Smooth muscle cell (in vitro differentiated cells): ENCODE measurements around the gene HSP90AB1. TPM values are rescaled to one million over a fixed set of nuclear protein-coding genes. Genes with fewer than 3 reads are reported as not detected.

Experiments
- DNase-seq: peaks from one replicate; lab custom pipeline; 2025; ENCODE audit not compliant: unreplicated experiment; lab: John Stamatoyannopoulos, UW
- H2AFZ ChIP-seq: fragments of 200-600 bp; sonication (generic); 2 replicates; pipeline ENCODE4 v1.6.0; 2016; ENCODE audit warnings: antibody characterized with exemption, low read depth, mild to moderate bottlenecking
- H3F3A ChIP-seq: fragments of 200-600 bp; sonication (generic); 2 replicates; pipeline ENCODE4 v1.6.0; 2017; ENCODE audit warnings: antibody characterized with exemption, low read depth
- H3K27ac ChIP-seq: fragments of 200-600 bp; sonication (generic); 2 replicates; pipeline ENCODE4 v1.5.1; 2016; ENCODE audit warnings: low read depth, mild to moderate bottlenecking
- H3K27me3 ChIP-seq: fragments of 200-600 bp; sonication (generic); 2 replicates; pipeline ENCODE4 v1.6.1; 2016; ENCODE audit warnings: low read depth, mild to moderate bottlenecking
- H3K36me3 ChIP-seq: fragments of 200-600 bp; sonication (generic); 2 replicates; pipeline ENCODE4 v1.5.1; 2016; ENCODE audit warnings: low read depth
- H3K4me1 ChIP-seq: fragments of 200-600 bp; sonication (generic); 2 replicates; pipeline ENCODE4 v1.5.1; 2016; ENCODE audit warnings: low read depth
- H3K4me2 ChIP-seq: fragments of 200-600 bp; sonication (generic); 2 replicates; pipeline ENCODE4 v1.6.0; 2016; ENCODE audit warnings: mild to moderate bottlenecking
- H3K4me3 ChIP-seq: fragments of 200-600 bp; sonication (generic); 2 replicates; pipeline ENCODE4 v1.5.1; 2016; ENCODE audit warnings: mild to moderate bottlenecking
- H3K79me2 ChIP-seq: fragments of 200-600 bp; sonication (generic); 2 replicates; pipeline ENCODE4 v1.6.0; 2016; ENCODE audit warnings: low read depth, mild to moderate bottlenecking
- H3K9ac ChIP-seq: fragments of 200-600 bp; sonication (generic); 2 replicates; pipeline ENCODE4 v1.6.0; 2016; ENCODE audit warnings: low read depth
- H3K9me3 ChIP-seq: fragments of 200-600 bp; sonication (generic); replicated peaks from 2 replicates; pipeline ENCODE4 v1.5.1; 2016; ENCODE audit warnings: low read depth
- H4K20me1 ChIP-seq: fragments of 200-600 bp; sonication (generic); 2 replicates; pipeline ENCODE4 v1.6.0; 2016; ENCODE audit warnings: low read depth
- WGBS: methylation state at CpG from one replicate; pipeline ENCODE4 v1.1.7; 2016; ENCODE audit warnings: low lambda C conversion rate; 5-methylcytosine and 5-hydroxymethylcytosine counted together
- polyA plus RNA-seq: library from polyadenylated mRNA; unstranded; fragments of >200 nt; fragmentation: Nextera tagmentation; extraction: Ambion mirVana; gene quantifications from 2 replicates; pipeline ENCODE4 v1.2.1, GENCODE V29; 2016
- total RNA-seq: library from RNA; depleted of rRNA; stranded (reverse); fragments of >200 nt; gene quantifications from 2 replicates; pipeline ENCODE4 v1.2.3, GENCODE V29; 2014
- TF ChIP-seq, protein P1 (sequence below): fragments of 200-600 bp; sonication (generic); IDR thresholded peaks from 2 replicates; pipeline ENCODE4 v1.5.1; 2017; ENCODE audit warnings: borderline replicate concordance, mild to moderate bottlenecking, antibody characterized with exemption; ENCODE audit not compliant: insufficient read depth, poor library complexity, severe bottlenecking

The HSP90AB1 gene
- total and polyA plus RNA-seq, 2 experiments from 2014 or later: 408 to 736 TPM

DNA sequence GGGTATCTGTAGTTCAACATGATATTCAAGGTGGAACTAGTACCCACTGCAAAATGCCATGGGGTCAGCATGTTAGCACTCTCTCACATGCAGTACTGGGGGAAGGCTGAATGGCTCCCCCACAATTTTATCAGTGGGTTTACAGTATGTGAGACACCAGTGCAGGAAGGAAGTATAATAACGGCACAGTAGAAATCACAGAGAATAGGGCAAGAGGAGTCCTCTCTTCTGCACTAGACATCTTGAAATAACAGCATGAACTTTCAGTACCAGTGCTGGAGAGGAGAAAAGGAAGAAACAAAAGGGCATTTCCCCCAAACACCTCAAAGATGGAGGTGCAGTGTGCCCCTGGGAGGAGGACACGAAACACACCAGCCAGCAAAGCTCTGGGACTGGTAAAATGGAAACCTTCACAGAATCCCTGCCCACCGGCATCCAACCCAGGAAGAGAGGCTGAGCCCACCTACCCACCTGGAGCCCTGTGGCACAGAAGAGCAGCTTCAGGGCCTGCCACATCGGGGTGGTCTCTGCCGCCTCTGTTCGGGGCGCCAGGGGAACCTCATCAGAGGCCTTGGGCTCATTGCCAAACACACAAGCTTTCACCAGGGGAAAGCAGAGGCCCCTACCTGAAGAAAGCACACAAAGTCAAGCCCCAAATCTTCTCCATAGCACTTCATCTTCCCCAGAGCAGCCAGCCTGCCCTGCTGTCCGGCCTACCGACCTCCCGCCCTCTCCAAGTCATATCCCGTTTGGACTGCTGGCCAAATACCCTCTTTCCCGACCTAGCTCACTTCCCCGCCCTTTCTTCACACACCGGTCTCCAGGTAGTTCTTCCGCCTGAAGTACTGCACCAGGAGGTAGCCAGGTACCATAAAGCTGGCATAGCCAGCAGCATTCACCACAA, 9.2 kb downstream of the HSP90AB1 start:
- H3K9ac ChIP-seq: peak overlapping the region; percentile 93
- H3K4me2 ChIP-seq: peak overlapping the region; percentile 100
- WGBS: 35% methylated on average over 15 of the region's 15 CpGs
- H3K79me2 ChIP-seq: peaks cover 40% of the 10 kb centered on the region
- DNase-seq: no peak
- peaks cover 56% of the 10 kb centered on the region for H4K20me1 ChIP-seq
- peaks cover 46% of the 10 kb centered on the region for H3F3A ChIP-seq
- no peak overlapping the region for H2AFZ ChIP-seq
- peaks cover 13% of the 10 kb centered on the region for H3K4me1 ChIP-seq
- H3K27ac ChIP-seq: peak overlapping the region; percentile 80
- TF ChIP-seq, protein P1, sequence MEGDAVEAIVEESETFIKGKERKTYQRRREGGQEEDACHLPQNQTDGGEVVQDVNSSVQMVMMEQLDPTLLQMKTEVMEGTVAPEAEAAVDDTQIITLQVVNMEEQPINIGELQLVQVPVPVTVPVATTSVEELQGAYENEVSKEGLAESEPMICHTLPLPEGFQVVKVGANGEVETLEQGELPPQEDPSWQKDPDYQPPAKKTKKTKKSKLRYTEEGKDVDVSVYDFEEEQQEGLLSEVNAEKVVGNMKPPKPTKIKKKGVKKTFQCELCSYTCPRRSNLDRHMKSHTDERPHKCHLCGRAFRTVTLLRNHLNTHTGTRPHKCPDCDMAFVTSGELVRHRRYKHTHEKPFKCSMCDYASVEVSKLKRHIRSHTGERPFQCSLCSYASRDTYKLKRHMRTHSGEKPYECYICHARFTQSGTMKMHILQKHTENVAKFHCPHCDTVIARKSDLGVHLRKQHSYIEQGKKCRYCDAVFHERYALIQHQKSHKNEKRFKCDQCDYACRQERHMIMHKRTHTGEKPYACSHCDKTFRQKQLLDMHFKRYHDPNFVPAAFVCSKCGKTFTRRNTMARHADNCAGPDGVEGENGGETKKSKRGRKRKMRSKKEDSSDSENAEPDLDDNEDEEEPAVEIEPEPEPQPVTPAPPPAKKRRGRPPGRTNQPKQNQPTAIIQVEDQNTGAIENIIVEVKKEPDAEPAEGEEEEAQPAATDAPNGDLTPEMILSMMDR: no peak
- H3K36me3 ChIP-seq: peaks cover 22% of the 10 kb centered on the region
- H3K27me3 ChIP-seq: no peaks in the 10 kb centered on the region
- H3K4me3 ChIP-seq: peak overlapping the region; percentile 100
- no peaks in the 10 kb centered on the region for H3K9me3 ChIP-seq

DNA sequence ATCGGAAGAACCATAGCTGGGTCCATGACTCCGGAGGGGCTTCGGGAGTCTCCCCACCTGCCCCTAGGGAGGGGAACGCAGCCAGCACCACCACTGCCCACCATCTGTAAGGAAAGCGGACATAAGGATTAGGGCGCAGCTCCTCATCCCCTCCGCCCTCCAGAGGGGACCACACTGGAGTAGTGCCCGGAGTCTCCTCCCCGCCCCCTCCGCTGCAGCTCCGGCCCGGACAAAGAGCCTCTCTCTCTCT, 9.8 kb downstream of the HSP90AB1 start:
- H3K27me3 ChIP-seq: no peaks in the 10 kb centered on the region
- H3K4me2 ChIP-seq: peak overlapping the region; percentile 100
- peaks cover 17% of the 10 kb centered on the region for H3K36me3 ChIP-seq
- no peaks in the 10 kb centered on the region for H3K9me3 ChIP-seq
- H3K4me3 ChIP-seq: peak overlapping the region; percentile 100
- peaks cover 34% of the 10 kb centered on the region for H3K79me2 ChIP-seq
- peaks cover 50% of the 10 kb centered on the region for H4K20me1 ChIP-seq
- TF ChIP-seq, protein P1: no peak
- no peak for DNase-seq
- peaks cover 13% of the 10 kb centered on the region for H3K4me1 ChIP-seq
- H2AFZ ChIP-seq: no peak overlapping the region
- H3K27ac ChIP-seq: peak overlapping the region; percentile 80
- 2% methylated on average over 9 of the region's 12 CpGs for WGBS
- peak overlapping the region; percentile 93 for H3K9ac ChIP-seq
- peaks cover 43% of the 10 kb centered on the region for H3F3A ChIP-seq

- H3K9me3 ChIP-seq: no peaks in the 10 kb centered on the region
- H3K4me2 ChIP-seq: peak within 1 kb of the TSS; percentile 100
- H3K79me2 ChIP-seq: peaks cover 29% of the 10 kb centered on the region
- peaks cover 13% of the 10 kb centered on the region for H3K4me1 ChIP-seq
- peak within 1 kb of the TSS; percentile 100 for H3K4me3 ChIP-seq
- WGBS: under 1% methylated on average over 25 of the region's 80 CpGs
- peaks cover 45% of the 10 kb centered on the region for H4K20me1 ChIP-seq
- peak; percentile 71 for DNase-seq
- H3K36me3 ChIP-seq: peaks cover 12% of the 10 kb centered on the region
- H2AFZ ChIP-seq: peak within 1 kb of the TSS; percentile 79
- no peaks in the 10 kb centered on the region for H3K27me3 ChIP-seq
- TF ChIP-seq, protein P1: peak; percentile 75
- H3K9ac ChIP-seq: peak within 1 kb of the TSS; percentile 93
- H3K27ac ChIP-seq: peak within 1 kb of the TSS; percentile 80
- H3F3A ChIP-seq: peaks cover 39% of the 10 kb centered on the region
Observed at GRCh38 chr6:44257025-44257752, 10.3 kb downstream of the HSP90AB1 start, which contains the start of gene SLC35B2. TSS of gene SLC35B2 (minus strand) at chr6:44257528. CDS start at chr6:44257410, 118 bp downstream.
